T1000 (cell line): ENCODE data around the gene HCAR3.
A peak's percentile ranks its signal among the peaks of the same experiment; 100 is the strongest.

Source experiments
- DNase-seq: peaks from one replicate; lab custom pipeline; 2025; ENCODE audit warnings: mixed read lengths; lab: John Stamatoyannopoulos, UW

HCAR3 gene

DNA sequence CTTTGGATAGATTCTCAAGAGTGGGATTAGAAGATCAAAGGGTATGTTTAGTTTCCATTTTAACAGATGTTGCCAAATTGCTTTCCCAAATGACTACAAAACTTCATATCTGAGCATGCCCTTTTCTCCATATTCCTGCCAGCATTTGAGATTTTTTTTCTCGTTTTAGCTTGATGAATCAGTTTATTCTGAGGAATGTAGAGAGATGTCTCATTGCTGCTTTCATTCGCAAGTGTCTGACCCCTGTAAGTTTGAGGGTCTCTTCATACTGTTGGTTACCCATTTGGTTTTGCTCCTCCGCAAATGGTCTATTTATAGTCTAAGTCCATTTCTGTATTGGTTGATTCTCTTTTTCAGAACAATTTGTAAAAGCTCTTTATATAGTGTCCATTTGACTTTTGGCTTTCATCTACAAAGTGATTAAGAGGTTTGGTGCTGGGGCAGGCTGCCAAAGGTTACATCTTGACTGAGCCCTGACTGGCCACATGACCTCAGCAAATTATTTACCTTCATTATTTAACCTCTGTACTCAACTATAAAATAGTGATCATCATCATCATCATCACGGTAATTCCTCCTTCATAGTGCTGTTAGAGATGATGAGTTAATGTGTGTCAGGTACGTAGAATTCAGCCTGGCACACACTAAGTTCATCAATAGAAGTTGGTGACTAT is 47.1 kb downstream of the HCAR3 start:
- peak; percentile 82 for DNase-seq

DNA sequence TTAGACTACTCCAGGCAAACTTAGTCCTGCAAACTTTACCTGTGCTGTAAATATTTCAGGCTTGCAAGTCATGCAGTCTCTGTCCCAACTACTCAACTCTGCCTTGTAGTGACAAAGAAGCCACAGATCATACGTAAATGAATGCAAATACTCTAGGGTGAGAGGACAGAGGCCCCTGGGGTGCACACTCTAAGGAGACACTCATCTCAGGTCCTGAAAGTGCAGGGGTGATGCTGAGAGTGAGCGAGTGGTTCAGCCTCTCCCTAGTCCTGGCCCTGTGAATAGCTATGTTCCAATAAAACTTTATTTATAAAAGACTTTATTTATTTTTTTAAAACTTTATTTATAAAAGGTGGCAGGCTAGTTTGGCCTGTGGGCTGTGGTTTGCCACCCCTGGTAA is 48.3 kb downstream of the HCAR3 start:
- no peak for DNase-seq

DNA sequence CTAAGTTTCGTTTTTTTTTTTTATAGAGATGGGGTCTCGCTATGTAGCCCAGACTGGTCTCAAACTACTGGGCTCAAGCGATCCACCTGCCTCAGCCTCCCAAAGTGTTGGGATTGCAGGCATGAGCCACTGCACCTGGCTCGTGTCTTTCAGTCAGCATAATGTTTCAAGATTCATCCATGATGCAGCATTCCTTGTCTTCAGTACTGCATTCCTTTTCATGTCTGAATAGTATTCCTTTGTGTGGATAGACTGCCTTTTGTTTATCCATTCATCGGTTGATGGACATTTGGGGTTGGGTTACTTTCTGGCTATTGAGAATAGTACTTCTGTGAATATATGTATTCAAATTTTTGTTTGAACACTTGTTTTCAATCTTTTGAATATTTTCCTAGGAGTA is 50.9 kb downstream of the HCAR3 start:
- no peak for DNase-seq

DNA sequence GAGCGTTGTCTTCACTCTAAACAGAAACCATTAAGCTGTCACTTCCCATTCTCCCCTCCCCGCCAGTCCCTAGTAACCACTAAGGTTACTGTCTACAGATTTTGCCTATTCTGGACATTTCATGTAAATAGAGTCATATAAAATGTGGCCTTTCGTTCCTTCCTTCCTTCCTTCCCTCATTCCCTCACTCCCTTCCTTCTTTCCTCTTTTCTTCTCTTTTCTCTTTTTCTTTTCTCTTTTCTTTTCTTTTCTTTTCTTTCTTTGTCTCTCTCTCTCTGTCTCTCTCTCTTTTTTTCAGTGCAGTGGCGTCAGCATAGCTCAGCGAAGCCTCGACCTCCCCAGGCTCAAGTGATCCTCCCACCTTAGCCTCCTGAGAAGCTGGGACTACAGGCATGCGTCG is 51.3 kb downstream of the HCAR3 start:
- no peak for DNase-seq
